Body of pancreas (tissue), 4 donors: ENCODE data around the gene AMER2. TPM values are rescaled to one million over a fixed set of nuclear protein-coding genes. Genes with fewer than 3 reads are reported as not detected.

Experiments used
- ATAC-seq: fragments of 150-250 bp; one replicate; pipeline ENCODE4 v1.9.1; 2016
- DNase-seq, 4 donors: peaks; one replicate each; pipeline ENCODE4 v3.0.0-alpha.2; 2019
- H3K27ac ChIP-seq, 4 donors: fragments of 200-600 bp; sonication (generic); 1 replicate in 3 of 4; 2 replicates in 1 of 4; pipeline versions ENCODE4 v1.5.1 to v1.6.1; 2016 to 2019; ENCODE audit warnings: mild to moderate bottlenecking in 1 of 4, mixed read lengths in 1 of 4, moderate library complexity in 1 of 4
- H3K27me3 ChIP-seq, 2 donors: fragments of 200-600 bp; sonication (generic); one replicate each; pipeline ENCODE4 v1.6.0; 2016; ENCODE audit warnings: mild to moderate bottlenecking in 1 of 2
- H3K36me3 ChIP-seq, 2 donors: fragments of 200-600 bp; sonication (generic); replicated peaks in 1 of 2; 2 replicates each; pipeline ENCODE4 v1.5.1; 2016; ENCODE audit warnings: low read depth in 2 of 2; ENCODE audit not compliant: insufficient read depth in 1 of 2
- H3K4me1 ChIP-seq: fragments of 200-600 bp; sonication (generic); one replicate; pipeline ENCODE4 v1.6.0; 2016
- H3K4me3 ChIP-seq, 2 donors: fragments of 200-600 bp; sonication (generic); 1 replicate in 1 of 2; 2 replicates in 1 of 2; pipeline ENCODE4 v1.5.1; 2016 to 2019
- H3K9me3 ChIP-seq, 3 donors: fragments of 200-600 bp; sonication (generic); 1 replicate in 2 of 3; 2 replicates in 1 of 3; pipeline ENCODE4 v1.5.1; 2016
- CTCF ChIP-seq, 7 experiments: fragments of 450-650 bp in 4 of 7; fragments of 200-600 bp in 3 of 7; sonication (generic) in 3 of 7; IDR thresholded peaks; one replicate each; pipeline ENCODE4 v1.5.1; 2016 to 2019; ENCODE audit warnings: antibody characterized with exemption in 7 of 7
- POLR2A ChIP-seq, 3 donors: fragments of 450-650 bp; IDR thresholded peaks; one replicate each; pipeline ENCODE4 v1.6.1; 2016; ENCODE audit warnings: antibody characterized with exemption in 3 of 3, mild to moderate bottlenecking in 2 of 3
- WGBS, 2 donors: methylation state at CpG; one replicate each; pipeline ENCODE4 v1.1.5; 2017; 5-methylcytosine and 5-hydroxymethylcytosine counted together
- intact Hi-C: fragments of 100-400 bp; cut with DNase I; formaldehyde crosslinking; loops from one replicate; pipeline ENCODE4 v1.15.1; 2023
- total RNA-seq, 2 donors: library from RNA; depleted of rRNA; stranded (reverse); fragments of >200 nt; gene quantifications; one replicate each; pipeline ENCODE4 v1.1.0, GENCODE V29; 2016

AMER2 gene
- total RNA-seq, 2 donors from 2014 or later = not detected

- H3K27ac ChIP-seq = no peak overlapping the region
- 51 to 56% methylated on average over 5 of the region's 5 CpGs for WGBS, 2 donors
- intact Hi-C loops = no loop called here
- no peaks in the 10 kb centered on the region for H3K4me1 ChIP-seq
- H3K9me3 ChIP-seq = no peaks in the 10 kb centered on the region
- no peak for TF ChIP-seq CTCF (IDR thresholded peaks at IDR 0.05)
- no peak for TF ChIP-seq POLR2A (IDR thresholded peaks at IDR 0.05)
- no peaks in the 10 kb centered on the region for H3K36me3 ChIP-seq
- no peaks in the 10 kb centered on the region for H3K27me3 ChIP-seq
- DNase-seq (no peak), ATAC-seq (no peak)
- H3K4me3 ChIP-seq = no peak overlapping the region
Measured at GRCh38 chr13:25187596-25187995, 15.5 kb upstream of the AMER2 start.

- Histone ChIP-seq H3K27me3 (no peaks in the 10 kb centered on the region), H3K4me1 (no peaks in the 10 kb centered on the region), H3K36me3 (no peaks in the 10 kb centered on the region), H3K4me3 (no peak overlapping the region), H3K9me3 (no peaks in the 10 kb centered on the region), H3K27ac (no peak overlapping the region)
- no peak for ATAC-seq
- 61 to 65% methylated on average over 8 to 12 of the region's 12 CpGs for WGBS, 2 donors
- intact Hi-C loops = no loop called here
- no peak for DNase-seq
- no peak for TF ChIP-seq POLR2A (IDR thresholded peaks at IDR 0.05)
- no peak for TF ChIP-seq CTCF (IDR thresholded peaks at IDR 0.05)
Measured at GRCh38 chr13:25186187-25186586, 14.1 kb upstream of the AMER2 start.

GRCh38 chr13:25181597-25181996, 9.5 kb upstream of the AMER2 start:
- intact Hi-C loops = no loop called here

GRCh38 chr13:25180775-25181537, 8.9 kb upstream of the AMER2 start:
- Histone ChIP-seq H3K9me3 (no peaks in the 10 kb centered on the region), H3K36me3 (no peaks in the 10 kb centered on the region), H3K4me1 (no peaks in the 10 kb centered on the region), H3K27me3 (no peaks in the 10 kb centered on the region), H3K27ac (no peak overlapping the region), H3K4me3 (no peak overlapping the region)
- WGBS, 2 donors = 56 to 80% methylated on average over 3 of the region's 3 CpGs
- ATAC-seq = no peak
- DNase-seq = no peak
- intact Hi-C loops = no loop called here
- TF ChIP-seq CTCF (IDR thresholded peaks at IDR 0.05) (no peak), POLR2A (IDR thresholded peaks at IDR 0.05) (no peak)

More at GRCh38 chr13:25181597-25181996, 9.5 kb upstream of the AMER2 start:
- WGBS, 2 donors = 60 to 70% methylated on average over 3 of the region's 3 CpGs
- H3K4me3 ChIP-seq = no peak overlapping the region
- H3K36me3 ChIP-seq = no peaks in the 10 kb centered on the region
- H3K9me3 ChIP-seq = no peaks in the 10 kb centered on the region
- no peaks in the 10 kb centered on the region for H3K4me1 ChIP-seq
- H3K27ac ChIP-seq = no peak overlapping the region
- no peaks in the 10 kb centered on the region for H3K27me3 ChIP-seq
- ATAC-seq (no peak), DNase-seq (no peak)
- TF ChIP-seq POLR2A (IDR thresholded peaks at IDR 0.05) = no peak
- no peak for TF ChIP-seq CTCF (IDR thresholded peaks at IDR 0.05)
